Brain microvascular endothelial cell (primary cell): ENCODE data around the gene POLR2B.

Experiments used
- DNase-seq: peaks from one replicate; pipeline ENCODE4 v3.0.0-alpha.2; 2020
- H3K27ac ChIP-seq: fragments of 250-450 bp; sonication (Bioruptor Pico); 2 replicates; pipeline ENCODE4 v1.5.1; 2020; ENCODE audit warnings: mild to moderate bottlenecking, moderate library complexity
- H3K27me3 ChIP-seq: fragments of 250-450 bp; sonication (Bioruptor Pico); replicated peaks from 2 replicates; pipeline ENCODE4 v1.5.1; 2020; ENCODE audit warnings: mild to moderate bottlenecking
- H3K36me3 ChIP-seq: fragments of 250-450 bp; sonication (Bioruptor Pico); replicated peaks from 2 replicates; pipeline ENCODE4 v1.5.1; 2020; ENCODE audit warnings: mild to moderate bottlenecking
- H3K4me3 ChIP-seq: 2 replicates; pipeline ENCODE4 v1.5.1; 2011; ENCODE audit warnings: low read depth, mild to moderate bottlenecking, control low read depth, low read length, moderate library complexity
- in situ Hi-C: cut with HindIII; loops from 2 replicates; pipeline ENCODE4 v1.10.0; 2017; ENCODE audit warnings: low sequenced_read_pairs, low pct_ligation_motif_present
- TF ChIP-seq, protein P1 (sequence below): IDR thresholded peaks from 2 replicates; pipeline ENCODE4 v1.5.1; 2011; ENCODE audit warnings: low read depth, mild to moderate bottlenecking, moderate library complexity, low read length, control low read depth, inconsistent platforms; ENCODE audit errors: missing control alignments

Gene POLR2B

GRCh38 chr4:56971383-56971782 is 7.3 kb upstream of the POLR2B start:
- in situ Hi-C loops: no loop called here
- TF ChIP-seq, protein P1, sequence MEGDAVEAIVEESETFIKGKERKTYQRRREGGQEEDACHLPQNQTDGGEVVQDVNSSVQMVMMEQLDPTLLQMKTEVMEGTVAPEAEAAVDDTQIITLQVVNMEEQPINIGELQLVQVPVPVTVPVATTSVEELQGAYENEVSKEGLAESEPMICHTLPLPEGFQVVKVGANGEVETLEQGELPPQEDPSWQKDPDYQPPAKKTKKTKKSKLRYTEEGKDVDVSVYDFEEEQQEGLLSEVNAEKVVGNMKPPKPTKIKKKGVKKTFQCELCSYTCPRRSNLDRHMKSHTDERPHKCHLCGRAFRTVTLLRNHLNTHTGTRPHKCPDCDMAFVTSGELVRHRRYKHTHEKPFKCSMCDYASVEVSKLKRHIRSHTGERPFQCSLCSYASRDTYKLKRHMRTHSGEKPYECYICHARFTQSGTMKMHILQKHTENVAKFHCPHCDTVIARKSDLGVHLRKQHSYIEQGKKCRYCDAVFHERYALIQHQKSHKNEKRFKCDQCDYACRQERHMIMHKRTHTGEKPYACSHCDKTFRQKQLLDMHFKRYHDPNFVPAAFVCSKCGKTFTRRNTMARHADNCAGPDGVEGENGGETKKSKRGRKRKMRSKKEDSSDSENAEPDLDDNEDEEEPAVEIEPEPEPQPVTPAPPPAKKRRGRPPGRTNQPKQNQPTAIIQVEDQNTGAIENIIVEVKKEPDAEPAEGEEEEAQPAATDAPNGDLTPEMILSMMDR: no peak
- Histone ChIP-seq H3K36me3 (peaks cover 42% of the 10 kb centered on the region), H3K4me3 (no peak overlapping the region), H3K27me3 (no peaks in the 10 kb centered on the region), H3K27ac (no peak overlapping the region)
- DNase-seq: no peak

DNA sequence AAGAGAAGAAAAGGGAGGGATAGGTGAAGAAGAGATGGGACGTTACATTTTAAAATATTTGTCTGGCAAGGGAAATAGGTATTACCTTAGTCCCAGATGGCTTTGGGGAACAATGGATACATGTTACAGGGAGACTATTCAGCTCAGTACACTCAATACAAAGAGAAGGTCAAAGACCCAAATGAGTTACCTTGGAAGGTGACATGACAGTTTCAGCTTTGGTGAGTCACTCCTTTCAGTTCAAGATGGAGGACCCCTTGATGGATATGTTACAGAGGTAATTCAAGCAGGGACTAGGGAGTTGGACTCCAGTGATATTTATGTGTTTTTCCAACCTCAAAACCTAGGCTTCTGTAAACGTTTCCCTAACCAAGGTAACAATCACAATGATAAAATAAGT is 6.3 kb upstream of the POLR2B start:
- in situ Hi-C loops: no loop called here
- Histone ChIP-seq H3K4me3 (no peak overlapping the region), H3K27me3 (no peaks in the 10 kb centered on the region), H3K27ac (no peak overlapping the region), H3K36me3 (peaks cover 38% of the 10 kb centered on the region)
- TF ChIP-seq, protein P1: no peak
- no peak for DNase-seq

- TF ChIP-seq, protein P1: no peak
- Histone ChIP-seq H3K36me3 (peaks cover 35% of the 10 kb centered on the region), H3K27ac (no peak overlapping the region), H3K27me3 (no peaks in the 10 kb centered on the region), H3K4me3 (no peak overlapping the region)
- in situ Hi-C loops: no loop called here
- no peak for DNase-seq
These were observed 5.9 kb upstream of the POLR2B start for GRCh38 chr4:56972809-56973208.

GRCh38 chr4:56973336-56973735 is 5.4 kb upstream of the POLR2B start:
- DNase-seq: no peak
- in situ Hi-C loops: no loop called here
- H3K27me3 ChIP-seq: no peaks in the 10 kb centered on the region
- H3K4me3 ChIP-seq: no peak overlapping the region
- TF ChIP-seq, protein P1: no peak
- peaks cover 33% of the 10 kb centered on the region for H3K36me3 ChIP-seq
- H3K27ac ChIP-seq: no peak overlapping the region

DNA sequence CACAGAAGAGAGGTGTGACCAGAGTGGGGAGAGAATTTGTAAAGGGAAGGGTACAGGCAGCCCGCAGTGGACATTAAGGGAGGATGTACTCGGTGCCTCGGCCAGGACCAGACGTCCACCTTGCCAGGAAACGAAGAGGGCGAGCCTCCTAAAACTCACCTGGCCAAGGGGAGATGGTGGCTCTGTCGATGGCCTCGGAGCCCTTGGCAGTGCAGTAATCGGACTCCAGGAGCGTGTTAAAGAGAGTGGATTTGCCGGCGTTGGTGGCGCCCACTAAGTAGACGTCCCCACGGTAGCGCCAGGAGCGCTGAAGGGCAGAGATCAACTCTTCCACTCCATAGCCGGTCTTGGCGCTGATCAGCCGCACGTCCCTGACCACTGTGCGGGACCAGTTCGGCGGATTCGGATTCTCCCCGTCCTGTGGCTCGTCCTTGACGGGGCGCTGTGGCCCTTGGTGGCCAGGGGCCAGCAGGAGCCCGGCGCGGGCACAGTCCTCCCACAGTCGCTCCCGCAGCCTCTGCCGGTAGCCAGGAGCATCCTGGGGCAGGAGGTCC is 2.3 kb upstream of the POLR2B start:
- H3K27ac ChIP-seq: no peak overlapping the region
- in situ Hi-C loops: no loop called here
- peak overlapping the region; percentile 96 for H3K4me3 ChIP-seq
- DNase-seq: no peak
- peaks cover 18% of the 10 kb centered on the region for H3K36me3 ChIP-seq
- H3K27me3 ChIP-seq: no peaks in the 10 kb centered on the region
- TF ChIP-seq, protein P1: no peak

- Histone ChIP-seq H3K27me3 (no peaks in the 10 kb centered on the region), H3K36me3 (peaks cover 18% of the 10 kb centered on the region), H3K27ac (peak overlapping the region; percentile 83), H3K4me3 (peak overlapping the region; percentile 96)
- no peak for DNase-seq
- TF ChIP-seq, protein P1: peak; percentile 13
- in situ Hi-C loops: no loop called here
These were observed 1.8 kb upstream of the POLR2B start for GRCh38 chr4:56976837-56977320.
